Hematopoietic multipotent progenitor cell treated with erythropoietin and hydrocortisone succinate and interleukin-3 and kit ligand, for 6 days (in vitro differentiated cells): Measurements from ENCODE around the gene AGO1.
"Not testable (repeated sequence)": the region's sequence is repeated elsewhere in the genome, so short reads cannot be mapped to it uniquely, and the experiment has no call there.

Source experiments
- DNase-seq: peaks from one replicate; pipeline ENCODE4 v3.0.0-alpha.2; 2015

The AGO1 gene

DNA sequence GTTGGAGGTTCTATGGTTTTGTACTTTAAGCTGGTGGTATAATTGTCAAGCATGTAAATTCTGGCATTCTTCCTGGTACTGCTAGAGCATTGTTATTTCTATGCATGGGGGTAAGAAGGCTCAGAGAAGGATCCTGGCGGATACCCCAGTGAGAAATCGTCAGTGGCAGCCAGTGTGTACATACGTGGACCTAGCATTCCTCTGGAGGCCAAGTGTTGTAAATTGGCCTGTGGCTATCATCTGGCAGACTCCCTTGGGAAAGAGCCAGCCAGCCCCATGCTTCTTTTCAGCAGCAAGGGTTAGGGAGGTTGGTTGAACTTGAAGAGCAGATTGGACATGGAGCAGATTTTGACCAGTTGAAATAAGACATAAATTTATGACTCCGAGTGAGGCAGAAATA lies 42.7 kb downstream of the AGO1 start:
- DNase-seq, result no peak

GRCh38 chr1:35927472-35927871 lies 44.5 kb downstream of the AGO1 start:
- no peak for DNase-seq

DNA sequence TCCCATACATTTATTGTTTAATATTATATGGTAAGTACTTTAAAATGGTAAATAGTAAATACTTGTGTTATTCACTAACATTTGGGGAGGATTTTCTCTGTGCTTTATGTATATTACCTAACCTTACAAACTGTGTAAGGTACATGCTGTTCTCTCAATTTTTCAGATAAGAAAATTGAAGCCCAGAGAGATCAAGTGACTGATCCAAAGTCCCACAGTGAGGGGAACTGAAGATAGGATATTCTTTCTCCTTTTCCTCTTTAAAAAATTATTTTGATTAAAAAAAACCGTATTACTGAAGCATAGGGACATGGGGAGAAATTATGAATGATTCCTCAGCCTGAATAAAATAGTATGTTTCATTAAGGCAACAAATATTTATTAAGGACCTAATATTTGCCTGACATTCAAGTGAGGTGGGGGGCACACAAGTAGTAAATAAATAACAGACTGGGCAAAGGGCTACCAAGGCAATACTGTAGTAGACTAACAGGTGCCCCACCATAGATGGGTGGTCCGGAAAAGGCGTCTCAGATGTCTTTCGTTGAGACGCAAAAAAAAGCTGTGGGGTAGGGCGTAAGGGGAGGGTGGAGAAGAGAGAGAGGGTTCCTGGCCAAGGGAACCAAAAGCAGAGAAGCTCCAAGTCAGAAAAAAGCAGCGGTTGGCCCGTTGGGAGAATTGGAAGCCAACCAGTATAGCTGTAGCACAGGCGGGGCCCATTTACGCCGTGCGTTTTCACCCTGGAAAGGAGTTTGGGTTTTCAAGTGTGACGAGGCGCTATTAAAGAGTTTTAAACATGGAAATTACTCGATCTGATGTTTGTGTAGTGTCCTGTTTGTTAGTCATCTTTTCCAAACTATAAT lies 47.0 kb downstream of the AGO1 start:
- DNase-seq, result peak; percentile 89

DNA sequence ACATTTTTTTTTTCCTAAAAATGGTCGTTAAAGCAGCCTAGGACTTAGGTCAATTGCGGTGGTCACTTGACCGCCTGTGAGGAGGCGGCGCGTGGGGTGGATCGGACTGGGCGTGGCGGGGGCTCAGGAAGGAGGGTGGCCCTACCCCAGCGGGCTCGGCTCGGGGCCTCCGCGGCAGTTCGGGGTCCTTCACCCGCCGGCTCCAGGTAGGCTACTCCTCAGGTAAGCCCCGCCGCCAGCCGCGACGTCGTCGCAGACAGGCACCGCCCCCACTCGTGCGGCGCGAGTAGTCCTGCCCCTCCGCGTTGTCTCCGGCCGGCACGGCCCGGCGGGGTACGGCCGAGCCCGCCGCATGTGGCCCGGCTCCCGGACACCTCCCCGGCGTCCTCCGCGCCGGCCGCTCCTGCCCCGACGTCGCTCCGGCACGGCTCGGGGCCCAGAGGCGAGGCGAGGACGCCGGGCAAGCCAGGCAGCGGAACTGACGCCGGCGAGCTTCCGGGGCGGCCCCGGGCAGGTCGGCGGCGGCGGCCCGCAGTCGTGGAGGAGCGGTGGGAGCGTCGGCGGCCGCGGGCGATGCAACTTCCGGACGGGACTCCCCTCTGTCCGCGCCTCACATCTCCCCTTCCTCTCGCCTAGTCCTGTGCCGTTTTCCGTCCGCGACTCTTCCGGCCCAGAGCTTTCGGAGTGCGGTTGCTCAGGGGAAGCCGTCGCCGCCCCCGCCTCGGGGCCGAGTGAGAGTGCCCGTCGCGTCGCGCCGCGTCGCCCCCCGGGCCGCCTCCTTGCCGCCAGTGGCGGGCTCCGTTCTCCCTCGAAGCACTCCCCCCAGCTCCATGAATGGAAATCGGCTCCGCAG lies 47.8 kb downstream of the AGO1 start, which contains the start of gene AGO3:
AGO3 (plus strand) TSS at position 513 of the 853 bp plus-strand sequence; CDS start at position 835, 322 bp downstream.
- DNase-seq, result peak; percentile 92

DNA sequence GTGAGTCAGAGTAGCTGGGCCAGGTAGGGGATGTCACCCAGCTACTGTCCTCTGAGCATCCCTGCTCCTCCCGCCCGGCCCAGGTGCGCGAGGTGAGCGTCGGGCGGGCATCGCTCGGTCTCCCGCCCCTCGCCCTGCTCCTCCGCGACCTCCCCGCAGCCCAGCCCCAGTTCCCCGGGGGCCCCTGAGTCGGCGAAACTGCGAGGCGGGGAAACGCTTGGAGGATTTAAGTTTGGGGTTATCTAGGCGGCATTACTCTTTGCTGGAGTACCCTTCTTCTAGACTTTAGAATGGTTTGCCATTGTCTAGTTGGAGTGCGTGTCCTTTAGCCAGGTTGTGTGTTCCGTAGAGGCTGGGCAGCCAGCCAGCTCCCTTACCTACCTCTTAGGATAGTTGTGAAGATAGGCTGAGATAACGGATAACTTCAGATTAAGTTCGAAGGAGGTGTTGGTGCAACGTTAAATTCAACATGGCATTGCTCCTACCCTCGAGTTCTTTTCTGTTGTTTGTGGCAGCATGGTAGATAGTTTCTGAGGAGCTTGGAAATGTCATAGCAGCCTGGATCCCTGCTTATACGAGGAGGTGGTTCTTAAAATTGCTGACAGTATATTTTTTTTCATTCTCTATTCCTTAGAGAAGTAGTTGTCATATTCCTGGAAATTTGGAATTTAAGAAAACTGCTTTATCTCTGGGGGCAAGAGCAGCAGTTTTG lies 48.6 kb downstream of the AGO1 start:
- DNase-seq, result peak; percentile 40

GRCh38 chr1:35932158-35932636 lies 49.2 kb downstream of the AGO1 start:
- DNase-seq, result no peak

DNA sequence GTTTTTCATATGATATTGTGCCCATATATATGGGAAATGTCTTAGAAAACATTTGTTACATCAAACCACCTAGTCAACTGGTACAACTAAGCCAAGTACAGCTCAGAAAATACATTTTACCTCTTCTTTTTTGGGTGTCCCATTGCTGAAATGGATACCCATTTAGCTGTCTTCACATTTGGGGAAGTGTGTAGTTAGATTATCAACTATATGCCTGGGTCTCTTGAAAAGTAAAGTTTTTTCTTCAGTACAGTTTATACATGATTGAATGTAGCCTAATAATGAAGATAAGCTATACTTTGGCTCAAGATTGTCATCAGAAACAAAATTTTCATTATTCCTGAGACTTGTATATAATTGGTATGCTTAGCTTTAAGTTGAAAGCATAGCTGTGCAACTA lies 49.9 kb downstream of the AGO1 start:
- no peak for DNase-seq

GRCh38 chr1:35935442-35936388 lies 52.7 kb downstream of the AGO1 start:
- DNase-seq, result no peak

- DNase-seq, result no peak
Measured at GRCh38 chr1:35936838-35937237, 53.8 kb downstream of the AGO1 start.

- no peak for DNase-seq
Measured at GRCh38 chr1:35939484-35939883, 56.5 kb downstream of the AGO1 start.

DNA sequence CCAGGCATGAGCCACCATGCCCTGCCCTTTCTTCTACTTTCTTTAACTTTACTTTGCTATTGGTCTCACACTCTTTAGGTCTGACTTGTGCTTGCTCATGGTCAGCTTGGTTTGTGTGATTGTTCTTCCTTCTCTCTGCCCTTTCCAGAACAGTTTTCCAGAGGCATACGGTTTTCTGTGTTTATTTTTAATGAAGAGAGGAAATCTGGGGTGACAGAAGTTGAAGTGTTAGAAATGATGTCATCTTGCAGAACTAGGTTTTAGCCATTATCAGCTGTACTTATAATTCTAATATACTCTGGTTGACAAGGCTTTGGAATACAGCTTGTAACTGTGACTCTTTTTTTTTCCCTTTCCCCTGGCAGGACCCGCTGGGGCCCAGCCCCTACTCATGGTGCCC lies 62.3 kb downstream of the AGO1 start:
- DNase-seq, result no peak

- no peak for DNase-seq
Measured at GRCh38 chr1:35947547-35947946, 64.5 kb downstream of the AGO1 start.

DNA sequence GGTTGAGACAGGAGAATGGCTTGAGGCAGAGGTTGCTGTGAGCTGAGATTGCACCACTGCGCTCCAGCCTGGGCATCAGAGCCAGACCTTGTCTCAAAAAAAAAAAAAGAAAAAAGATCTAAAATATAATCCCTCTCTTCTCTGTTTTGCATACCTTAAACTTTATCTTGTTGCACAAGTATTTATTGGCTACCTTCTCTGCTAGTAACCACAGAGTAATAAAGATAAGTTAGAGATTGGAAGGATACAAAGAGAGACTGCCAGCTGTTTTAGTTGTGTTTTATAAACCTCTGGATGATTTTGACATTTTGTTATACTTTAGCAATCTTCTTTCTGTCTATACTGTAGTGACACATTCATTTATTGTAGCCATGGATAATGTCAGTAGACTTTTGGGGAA lies 75.5 kb downstream of the AGO1 start:
- no peak for DNase-seq

- no peak for DNase-seq
Measured at GRCh38 chr1:35959304-35959703, 76.3 kb downstream of the AGO1 start.

GRCh38 chr1:35962952-35963351 lies 79.9 kb downstream of the AGO1 start:
- DNase-seq, result peak; percentile 64

- DNase-seq, result not testable (repeated sequence)
Measured at GRCh38 chr1:35964277-35964676, 81.3 kb downstream of the AGO1 start.

DNA sequence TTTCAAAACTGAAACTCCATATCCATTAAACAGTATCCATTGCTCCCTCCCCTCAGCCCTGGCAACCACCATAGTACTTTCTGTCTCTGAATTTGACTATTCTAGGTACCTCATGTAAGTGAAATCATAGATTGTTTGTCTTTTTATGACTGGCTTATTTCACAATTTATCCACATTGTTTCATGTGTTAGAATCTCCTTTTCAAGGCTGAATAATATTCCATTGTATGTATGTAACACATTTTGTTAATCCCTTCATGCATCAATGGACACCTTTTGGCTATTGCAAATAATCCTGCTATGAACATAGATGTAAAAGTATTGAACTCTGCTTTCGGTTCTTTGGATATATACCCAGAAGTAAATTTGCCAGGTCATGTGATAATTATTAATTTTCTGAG lies 85.4 kb downstream of the AGO1 start:
- DNase-seq, result no peak

DNA sequence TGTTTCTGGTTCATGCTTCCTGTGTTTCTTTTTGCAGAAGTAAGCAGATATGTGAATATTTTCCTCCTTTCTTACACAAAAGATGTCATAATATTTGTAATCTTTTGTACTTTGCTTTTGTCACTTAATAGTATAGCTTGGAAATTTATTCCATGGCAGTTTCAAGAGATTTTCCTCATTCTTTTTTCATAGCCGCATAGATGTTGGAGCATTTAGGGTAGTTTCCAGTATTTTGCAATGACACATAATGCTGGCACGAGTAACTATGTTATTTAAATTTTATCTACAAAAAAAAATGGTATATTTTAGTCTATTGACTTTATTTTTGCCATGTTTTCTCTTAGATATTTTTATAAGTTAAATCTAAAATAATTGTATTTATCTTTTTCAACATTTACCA lies 88.6 kb downstream of the AGO1 start:
- no peak for DNase-seq

DNA sequence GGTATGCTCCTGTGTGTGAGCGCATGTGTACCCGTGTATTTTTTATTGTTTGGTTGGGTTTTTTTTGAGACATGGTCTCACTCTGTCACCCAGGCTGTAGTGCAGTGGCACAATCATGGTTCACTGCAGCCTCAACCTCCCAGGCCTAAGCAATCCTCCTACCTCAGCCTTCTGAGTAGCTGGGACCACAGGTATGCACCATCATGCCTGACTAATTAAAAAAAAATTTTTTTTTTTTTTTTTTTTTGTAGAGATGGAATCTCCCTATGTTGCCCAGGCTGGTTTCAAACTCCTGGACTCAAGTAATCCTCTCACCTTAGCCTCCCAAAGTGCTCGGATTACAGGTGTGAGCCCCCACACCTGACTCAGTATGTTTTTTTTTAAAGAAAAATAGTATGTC lies 89.6 kb downstream of the AGO1 start:
- DNase-seq, result not testable (repeated sequence)

DNA sequence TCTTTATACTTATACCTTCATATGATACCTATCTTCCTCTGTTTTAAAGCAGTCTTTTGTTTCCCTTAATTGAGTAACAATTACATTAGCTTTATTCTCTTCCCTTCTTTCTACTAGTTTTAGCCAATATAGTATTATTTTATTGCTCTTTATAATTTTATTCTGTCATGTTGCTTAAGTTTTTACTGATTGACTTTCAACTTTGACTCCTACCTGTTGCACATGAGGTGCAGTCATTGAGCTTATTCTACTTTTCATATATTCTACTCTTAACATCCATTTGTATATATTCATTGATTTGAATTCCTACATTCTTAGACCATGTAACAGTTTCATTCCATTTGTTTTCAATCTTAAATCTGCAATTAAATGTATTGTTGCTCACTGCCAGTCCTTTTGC lies 97.1 kb downstream of the AGO1 start:
- DNase-seq, result no peak
